ENCODE measurements around the gene SH3BP5L. TPM values are rescaled to one million over a fixed set of nuclear protein-coding genes. Genes with fewer than 3 reads are reported as not detected.
A peak's percentile ranks its signal among the peaks of the same experiment; 100 is the strongest.

The SH3BP5L gene
- total and polyA plus RNA-seq, 3 donors from 2014 or later: 26.8 to 31.5 (median 31.1) TPM

DNA sequence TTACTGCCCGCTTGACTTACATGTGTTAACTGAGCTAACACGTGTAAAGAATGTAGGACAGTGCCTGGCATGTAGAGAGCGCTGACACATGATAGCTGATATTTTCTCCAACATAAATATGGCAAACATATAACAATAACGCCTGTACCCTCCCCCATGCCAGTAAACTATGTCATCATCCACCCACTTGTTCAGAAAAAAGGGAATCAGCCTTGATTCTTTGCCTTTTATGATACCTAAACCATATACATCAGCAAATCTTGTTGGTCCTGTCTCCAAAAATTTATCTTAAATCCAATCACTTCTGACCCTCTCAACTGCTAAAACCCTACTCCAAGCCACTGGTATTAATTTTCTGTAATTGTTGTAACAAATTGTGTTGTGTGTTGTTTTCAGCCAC lies 34.3 kb upstream of the SH3BP5L start:
- TF ChIP-seq CTCF (IDR thresholded peaks at IDR 0.05) (no peak), POLR2A (IDR thresholded peaks at IDR 0.05) (no peak)
- Histone ChIP-seq H3K4me3 (no peak overlapping the region), H3K4me1 (peaks cover 37% of the 10 kb centered on the region), H3K27me3 (no peaks in the 10 kb centered on the region), H3K27ac (peak overlapping the region; percentile 94 to 96), H3K36me3 (ENCODE audit: low read depth, missing control alignments) (no peaks in the 10 kb centered on the region), H3K9me3 (no peaks in the 10 kb centered on the region)
- 54 to 62% methylated on average over 4 of the region's 4 CpGs for WGBS, 2 donors
- intact Hi-C loops (cut with DNase I; ENCODE audit: low total_unique reads): no loop called here
- no peak for DNase-seq

- 4 to 6% methylated on average over 13 to 58 of the region's 62 CpGs for WGBS, 2 donors
- peak; percentile 47 for TF ChIP-seq POLR2A (IDR thresholded peaks at IDR 0.05)
- TF ChIP-seq CTCF (IDR thresholded peaks at IDR 0.05): peak in 1 of 3 experiments; percentile 10
- peak within 1 kb of the TSS; percentile 94 to 96 for H3K27ac ChIP-seq
- no peaks in the 10 kb centered on the region for H3K27me3 ChIP-seq
- DNase-seq: peak; percentile 98
- intact Hi-C loops (cut with DNase I; ENCODE audit: low total_unique reads): no loop called here
- no peaks in the 10 kb centered on the region for H3K36me3 ChIP-seq (ENCODE audit: low read depth, missing control alignments)
- no peaks in the 10 kb centered on the region for H3K9me3 ChIP-seq
- peaks cover 37% of the 10 kb centered on the region for H3K4me1 ChIP-seq
- peak within 1 kb of the TSS; percentile 63 to 86 for H3K4me3 ChIP-seq
Measured at GRCh38 chr1:248858891-248859889, 33.5 kb upstream of the SH3BP5L start, which contains the start of gene ZNF692. Gene ZNF692 (minus strand): TSS chr1:248859085. CDS start chr1:248858309, 776 bp downstream.

DNA sequence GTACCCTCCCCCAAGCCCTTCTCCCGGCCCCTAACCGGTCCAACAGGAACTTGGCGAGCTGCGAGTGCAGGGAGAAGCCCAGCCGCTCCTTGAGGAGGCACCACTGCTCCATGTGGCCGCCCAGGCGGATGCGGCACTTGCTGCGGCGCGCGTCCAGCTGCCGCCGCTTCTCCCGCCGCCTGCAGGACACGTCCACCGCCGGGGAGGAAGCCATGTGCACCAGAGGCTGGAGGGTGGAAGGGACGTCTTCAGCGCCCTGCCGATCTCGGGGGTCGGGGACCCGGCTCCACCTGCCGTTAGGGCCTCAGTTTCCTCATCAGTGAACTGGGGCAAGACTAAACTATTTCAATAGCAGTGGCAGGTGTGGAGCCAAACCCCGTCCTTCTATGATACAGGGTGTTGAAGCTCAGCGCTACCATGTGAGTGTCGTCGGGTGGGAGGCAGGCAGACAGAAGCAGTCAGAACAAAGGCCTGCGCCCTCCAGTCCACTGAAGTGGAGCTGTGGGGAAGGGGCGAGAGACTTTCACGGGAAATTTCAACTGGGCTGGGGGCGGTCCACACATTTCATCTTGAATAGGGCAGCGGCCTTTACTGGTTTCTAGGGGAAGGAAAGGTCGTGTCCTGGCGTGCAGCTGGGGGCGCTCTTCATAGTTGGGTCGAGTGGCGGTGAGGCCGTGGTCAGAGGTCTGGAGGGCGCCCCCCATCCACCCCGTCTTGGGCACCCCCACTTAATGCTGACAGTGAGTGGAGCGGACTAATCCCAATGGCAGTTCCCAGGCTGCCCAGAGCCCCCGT lies 32.6 kb upstream of the SH3BP5L start:
- H3K27ac ChIP-seq: peak overlapping the region; percentile 94 to 96
- H3K9me3 ChIP-seq: no peaks in the 10 kb centered on the region
- DNase-seq: peak; percentile 72
- H3K36me3 ChIP-seq (ENCODE audit: low read depth, missing control alignments): no peaks in the 10 kb centered on the region
- TF ChIP-seq POLR2A (IDR thresholded peaks at IDR 0.05): no peak
- peak in 2 of 3 experiments; percentile 33 to 35 for TF ChIP-seq CTCF (IDR thresholded peaks at IDR 0.05)
- peak overlapping the region; percentile 63 to 86 for H3K4me3 ChIP-seq
- intact Hi-C loops (cut with DNase I; ENCODE audit: low total_unique reads): no loop called here
- WGBS, 2 donors: 1% methylated on average over 13 to 45 of the region's 45 CpGs
- no peaks in the 10 kb centered on the region for H3K27me3 ChIP-seq
- H3K4me1 ChIP-seq: peaks cover 30% of the 10 kb centered on the region

DNA sequence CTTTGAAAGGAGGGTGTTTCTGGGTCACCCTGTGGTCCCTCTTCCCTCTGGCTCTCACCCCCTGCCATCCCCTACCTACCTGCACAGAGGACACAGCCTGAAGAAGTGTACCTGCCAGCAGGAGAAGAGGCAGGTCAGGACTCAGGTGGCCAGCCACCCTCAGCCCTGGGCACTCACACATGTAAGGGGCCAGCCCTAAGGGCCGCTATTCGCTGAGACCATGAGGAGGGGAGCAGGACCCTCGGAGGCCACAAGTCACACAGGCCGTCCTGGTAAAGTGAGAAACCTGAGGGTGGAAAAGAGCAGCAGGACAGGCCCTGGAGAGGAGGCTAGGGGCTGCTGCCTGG lies 32.0 kb upstream of the SH3BP5L start:
- TF ChIP-seq CTCF (IDR thresholded peaks at IDR 0.05) (no peak), POLR2A (IDR thresholded peaks at IDR 0.05) (no peak)
- intact Hi-C loops (cut with DNase I; ENCODE audit: low total_unique reads): no loop called here
- Histone ChIP-seq H3K9me3 (no peaks in the 10 kb centered on the region), H3K36me3 (ENCODE audit: low read depth, missing control alignments) (no peaks in the 10 kb centered on the region), H3K27me3 (no peaks in the 10 kb centered on the region), H3K4me3 (peak overlapping the region; percentile 63 to 86), H3K27ac (peak overlapping the region; percentile 94 to 96), H3K4me1 (peaks cover 28% of the 10 kb centered on the region)
- 0 to 17% methylated on average over 2 to 4 of the region's 4 CpGs for WGBS, 2 donors
- DNase-seq: no peak

Measured in testis (tissue), 3 donors.